Activated T-helper 2 cell treated with anti-CD3 and anti-CD28 coated beads, Interferon-gamma antibody, Interleukin-2, Interleukin-4, amounts not matched to agents 10 μg/mL and 5 μg/mL and 100 μg/mL, durations not matched to agents 14 hours and 24 hours and 36 hours (primary cell): ENCODE measurements around the gene ANXA6. TPM values are rescaled to one million over a fixed set of nuclear protein-coding genes. Genes with fewer than 3 reads are reported as not detected.

Experiments used
- DNase-seq: peaks from one replicate; pipeline ENCODE4 v3.0.0; 2021; ENCODE audit warnings: low spot score
- H3K27ac Mint-ChIP-seq: one replicate; pipeline ENCODE4 v1.8.0; 2021; ENCODE audit warnings: mixed read lengths
- H3K27me3 Mint-ChIP-seq: one replicate; pipeline ENCODE4 v1.8.0; 2021; ENCODE audit warnings: low read depth, mixed read lengths
- H3K36me3 Mint-ChIP-seq: one replicate; pipeline ENCODE4 v1.8.0; 2021; ENCODE audit warnings: low read depth, mixed read lengths
- H3K4me1 Mint-ChIP-seq: one replicate; pipeline ENCODE4 v1.8.0; 2021; ENCODE audit warnings: low read depth, mixed read lengths
- H3K4me3 Mint-ChIP-seq: one replicate; pipeline ENCODE4 v1.8.0; 2021; ENCODE audit warnings: low read depth, mild to moderate bottlenecking, moderate library complexity, mixed read lengths
- H3K9me3 Mint-ChIP-seq: one replicate; pipeline ENCODE4 v1.8.0; 2021; ENCODE audit warnings: mixed read lengths
- intact Hi-C: fragments of 100-400 bp; cut with micrococcal nuclease; formaldehyde crosslinking; loops from one replicate; pipeline ENCODE4 v1.15.1; 2023
- total RNA-seq: library from RNA; stranded (reverse); gene quantifications from 2 replicates; pipeline ENCODE4 v1.2.3, GENCODE V29; 2022

Gene ANXA6
- total RNA-seq, 1 donor from 2014 or later = 560 TPM

DNA sequence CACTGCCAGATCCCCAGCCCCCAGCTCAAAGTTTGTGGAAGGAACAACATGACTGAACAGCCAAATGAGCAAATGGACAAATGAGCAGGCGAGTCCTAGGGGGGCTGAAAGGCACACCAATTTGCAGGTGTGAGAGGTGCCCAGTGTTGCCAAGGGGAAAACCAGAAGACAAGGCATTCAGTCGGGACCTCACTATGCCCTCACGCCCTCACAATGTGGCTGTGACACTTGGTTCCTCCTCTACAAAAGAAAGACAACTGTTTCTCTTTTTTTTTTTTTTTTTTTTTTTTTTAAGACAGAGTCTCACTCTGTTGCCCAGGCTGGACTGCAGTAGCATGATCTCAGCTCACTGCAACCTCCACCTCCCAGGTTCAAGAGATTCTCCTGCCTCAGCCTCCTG is 104.7 kb downstream of the ANXA6 start:
- peak overlapping the region; percentile 79 for H3K27ac Mint-ChIP-seq
- H3K36me3 Mint-ChIP-seq = peaks cover 96% of the 10 kb centered on the region
- H3K9me3 Mint-ChIP-seq = no peaks in the 10 kb centered on the region
- no peak overlapping the region for H3K4me3 Mint-ChIP-seq
- peaks cover 19% of the 10 kb centered on the region for H3K4me1 Mint-ChIP-seq
- H3K27me3 Mint-ChIP-seq = no peaks in the 10 kb centered on the region
- no peak for DNase-seq
- intact Hi-C loops = no loop called here

DNA sequence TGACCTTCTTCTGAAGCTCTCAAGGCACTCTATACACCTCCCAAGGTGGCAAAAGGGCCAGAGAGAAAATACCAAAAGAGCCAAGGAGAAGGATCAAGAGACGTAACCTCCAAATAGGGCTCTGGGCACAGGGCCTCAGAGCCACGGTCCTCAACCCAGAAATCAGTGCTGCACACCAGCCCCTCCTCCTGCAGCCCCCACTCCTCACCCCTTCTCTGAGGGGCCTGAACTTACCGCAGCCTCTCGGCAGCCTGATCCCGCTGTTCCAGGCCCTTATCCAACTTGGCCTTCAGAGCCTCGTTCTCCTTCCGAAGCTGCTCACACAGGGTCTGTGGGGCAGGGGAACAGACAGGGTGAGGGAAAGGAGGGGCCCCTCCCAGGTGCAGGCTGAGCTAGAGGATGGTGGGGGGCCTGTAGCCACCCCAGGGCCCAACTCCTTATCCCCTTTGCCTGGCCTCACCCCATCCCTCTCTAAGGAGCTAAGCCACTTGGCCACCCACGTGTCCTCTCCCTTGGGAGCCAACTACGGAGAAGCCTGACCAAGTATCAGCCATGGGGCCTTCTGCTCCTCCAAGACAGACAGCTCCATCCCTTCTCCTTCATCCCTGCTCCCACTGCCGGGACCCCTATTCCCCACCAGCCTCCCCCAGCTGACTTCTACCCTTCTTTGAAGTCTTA is 105.5 kb downstream of the ANXA6 start:
- H3K36me3 Mint-ChIP-seq = peaks cover 96% of the 10 kb centered on the region
- H3K9me3 Mint-ChIP-seq = no peaks in the 10 kb centered on the region
- intact Hi-C loops = loop anchor here (1.0 to 2.0 kb wide), 3 partner anchors 35 to 112 kb away; no protein-coding TSS in a partner anchor
- peak overlapping the region; percentile 79 for H3K27ac Mint-ChIP-seq
- no peak overlapping the region for H3K4me3 Mint-ChIP-seq
- DNase-seq = no peak
- H3K27me3 Mint-ChIP-seq = no peaks in the 10 kb centered on the region
- H3K4me1 Mint-ChIP-seq = peaks cover 17% of the 10 kb centered on the region

DNA sequence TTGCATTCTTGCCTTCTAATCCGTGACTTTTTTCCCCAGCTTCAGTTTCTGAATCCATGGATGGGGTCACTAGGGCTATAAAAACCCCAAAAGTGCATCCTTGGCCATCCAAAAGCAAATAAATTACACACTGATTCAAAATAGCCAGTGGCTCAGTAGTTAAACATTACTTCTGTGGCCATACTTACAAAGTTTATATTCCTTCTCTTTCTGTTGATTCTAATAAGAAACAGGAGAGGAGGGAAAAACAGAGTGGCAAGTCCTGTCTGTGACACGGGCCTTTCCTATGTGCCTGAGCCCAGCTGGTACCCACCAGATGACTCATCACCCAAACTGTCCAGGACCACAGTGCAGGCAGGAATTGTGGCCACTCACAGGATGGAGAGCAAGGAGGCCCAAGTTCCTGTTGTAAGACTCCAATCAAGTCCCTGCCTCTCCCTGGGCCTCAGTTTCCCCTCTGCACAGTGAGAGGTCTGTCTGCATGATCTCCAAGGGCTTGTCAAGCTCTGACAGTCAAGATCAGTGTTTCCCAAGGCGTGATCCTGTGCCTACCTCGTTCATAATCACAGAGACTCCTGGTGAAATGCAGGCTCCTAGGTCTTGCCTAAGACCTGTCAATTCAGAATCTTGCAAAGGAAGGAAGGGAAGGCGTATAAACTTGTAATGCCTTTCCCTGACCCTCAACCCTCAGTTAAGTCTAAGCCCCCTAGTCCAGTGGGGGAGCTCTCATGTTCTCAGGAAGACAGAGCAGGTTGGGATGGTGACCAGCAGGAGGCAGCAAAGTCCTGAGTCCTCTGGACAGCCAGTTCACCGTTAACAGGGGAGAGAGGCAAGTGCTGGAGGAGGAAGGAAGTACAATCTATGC is 106.3 kb downstream of the ANXA6 start:
- peaks cover 96% of the 10 kb centered on the region for H3K36me3 Mint-ChIP-seq
- peak overlapping the region; percentile 34 for H3K27ac Mint-ChIP-seq
- intact Hi-C loops = loop anchor here (1.0 to 2.0 kb wide), 3 partner anchors 36 to 113 kb away; no protein-coding TSS in a partner anchor
- peak; percentile 55 for DNase-seq
- no peaks in the 10 kb centered on the region for H3K9me3 Mint-ChIP-seq
- no peak overlapping the region for H3K4me3 Mint-ChIP-seq
- no peaks in the 10 kb centered on the region for H3K27me3 Mint-ChIP-seq
- peaks cover 15% of the 10 kb centered on the region for H3K4me1 Mint-ChIP-seq

Other genes starting within 250 kb of the ANXA6 start
- 0.46 TPM in 1 of 2 replicates, not detected in the other for gene GPX3, start 137.2 kb downstream of the ANXA6 start, total RNA-seq
- gene TNIP1, start 76.7 kb downstream of the ANXA6 start, total RNA-seq = 473 and 477 TPM in 2 replicates
- gene CCDC69, start 66.3 kb upstream of the ANXA6 start, total RNA-seq = 29.8 and 31.4 TPM in 2 replicates
- 20.4 and 20.9 TPM in 2 replicates for gene GM2A, start 95.4 kb upstream of the ANXA6 start, total RNA-seq
- gene SLC36A3, start 146.0 kb upstream of the ANXA6 start, total RNA-seq = not detected in 2 replicates
- not detected in 2 replicates for gene SLC36A2, start 189.8 kb upstream of the ANXA6 start, total RNA-seq